ENCODE results near the gene FILIP1.

FILIP1 gene

GRCh38 chr6:75329703-75330102 is 163.9 kb downstream of the FILIP1 start:
- no peak for DNase-seq

GRCh38 chr6:75327807-75328206 is 165.8 kb downstream of the FILIP1 start:
- no peak for DNase-seq

GRCh38 chr6:75326557-75327258 is 166.9 kb downstream of the FILIP1 start:
- DNase-seq: no peak

GRCh38 chr6:75318900-75319299 is 174.7 kb downstream of the FILIP1 start:
- no peak for DNase-seq

- DNase-seq: no peak
Measured at GRCh38 chr6:75317503-75318206, 175.9 kb downstream of the FILIP1 start.

GRCh38 chr6:75315978-75316377 is 177.6 kb downstream of the FILIP1 start:
- no peak for DNase-seq

GRCh38 chr6:75308250-75308988 is 185.2 kb downstream of the FILIP1 start:
- no peak for DNase-seq

GRCh38 chr6:75307364-75308004 is 186.1 kb downstream of the FILIP1 start:
- DNase-seq: no peak

- no peak for DNase-seq
Measured at GRCh38 chr6:75306064-75306463, 187.5 kb downstream of the FILIP1 start.

- DNase-seq: no peak
Measured at GRCh38 chr6:75305573-75305972, 188.0 kb downstream of the FILIP1 start.

- DNase-seq: no peak
Measured at GRCh38 chr6:75302280-75302679, 191.3 kb downstream of the FILIP1 start.

- DNase-seq: no peak
Measured at GRCh38 chr6:75301537-75301936, 192.1 kb downstream of the FILIP1 start.

GRCh38 chr6:75301088-75301487 is 192.5 kb downstream of the FILIP1 start:
- no peak for DNase-seq

- DNase-seq: no peak
Measured at GRCh38 chr6:75300531-75300855, 193.1 kb downstream of the FILIP1 start.

- no peak for DNase-seq
Measured at GRCh38 chr6:75299801-75300530, 193.6 kb downstream of the FILIP1 start.

- no peak for DNase-seq
Measured at GRCh38 chr6:75296811-75297779, 196.5 kb downstream of the FILIP1 start.

- DNase-seq: no peak
Measured at GRCh38 chr6:75292555-75292954, 201.0 kb downstream of the FILIP1 start.

- DNase-seq: no peak
Measured at GRCh38 chr6:75291744-75292143, 201.9 kb downstream of the FILIP1 start.

- DNase-seq: no peak
Measured at GRCh38 chr6:75291331-75291730, 202.3 kb downstream of the FILIP1 start.

GRCh38 chr6:75290136-75290945 is 203.3 kb downstream of the FILIP1 start:
- DNase-seq: no peak

- DNase-seq: no peak
Measured at GRCh38 chr6:75288023-75288422, 205.6 kb downstream of the FILIP1 start.

Measured in stimulated activated CD4-positive, alpha-beta T cell treated with anti-CD3 and anti-CD28 coated beads, Interleukin-12 subunit alpha, Interleukin-12 subunit beta, amount 100 ng/mL, for 4 hours (primary cell).